M059J (cell line): ENCODE data around the gene NANOS3. TPM values are rescaled to one million over a fixed set of nuclear protein-coding genes. Genes with fewer than 3 reads are reported as not detected.
A peak's percentile ranks its signal among the peaks of the same experiment; 100 is the strongest.
"Not testable (repeated sequence)": the region's sequence is repeated elsewhere in the genome, so short reads cannot be mapped to it uniquely, and the experiment has no call there.

Experiments used
- DNase-seq: peaks from one replicate; pipeline ENCODE4 v3.0.0-alpha.2; 2012; ENCODE audit warnings: low read depth
- total RNA-seq: library from RNA; depleted of rRNA; stranded (reverse); fragments of >200 nt; shearing (Covaris generic); gene quantifications from 2 replicates; pipeline ENCODE4 v1.2.3, GENCODE V29; 2014; rRNA removed

Gene NANOS3
- total RNA-seq, 1 experiment from 2014 or later = not detected

DNA sequence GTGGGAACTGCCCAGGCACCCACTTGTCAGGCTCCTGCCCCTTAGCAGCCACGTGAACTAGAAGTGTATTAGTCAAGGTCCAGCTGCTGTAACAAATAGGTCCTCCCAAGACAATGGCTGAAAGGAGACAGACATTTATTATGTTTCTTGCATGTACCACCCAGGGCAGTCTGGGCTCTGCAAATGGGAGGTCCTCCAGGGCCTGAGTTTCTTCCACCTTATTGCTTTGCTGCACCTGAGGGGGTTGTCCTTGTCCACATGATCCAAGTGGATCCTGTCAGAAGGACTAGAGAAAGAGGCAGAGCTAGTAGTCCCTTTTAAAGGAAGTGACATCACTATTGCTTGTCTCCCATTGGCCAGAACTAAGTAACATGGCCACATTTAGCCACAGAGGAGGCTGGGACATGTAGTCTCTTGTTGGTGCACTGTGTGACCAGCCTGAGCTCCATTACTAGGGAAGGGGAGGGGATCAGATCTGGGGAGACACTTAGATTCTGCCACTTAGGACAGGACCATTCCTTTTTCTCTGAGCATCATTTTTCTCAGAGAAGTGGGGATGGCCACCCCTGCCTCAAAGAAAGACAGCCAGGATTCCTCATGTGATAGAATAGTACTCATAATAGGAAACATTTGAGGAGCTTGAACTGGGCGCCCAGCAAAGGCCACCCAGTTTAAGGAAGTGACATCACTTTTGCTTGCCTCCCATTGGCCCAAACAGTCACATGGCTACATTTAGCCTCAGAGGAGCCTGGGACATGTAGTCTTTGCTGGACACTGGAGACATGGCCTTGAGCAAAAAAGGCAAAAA lies 44.2 kb downstream of the NANOS3 start:
- peak; percentile 63 for DNase-seq

DNA sequence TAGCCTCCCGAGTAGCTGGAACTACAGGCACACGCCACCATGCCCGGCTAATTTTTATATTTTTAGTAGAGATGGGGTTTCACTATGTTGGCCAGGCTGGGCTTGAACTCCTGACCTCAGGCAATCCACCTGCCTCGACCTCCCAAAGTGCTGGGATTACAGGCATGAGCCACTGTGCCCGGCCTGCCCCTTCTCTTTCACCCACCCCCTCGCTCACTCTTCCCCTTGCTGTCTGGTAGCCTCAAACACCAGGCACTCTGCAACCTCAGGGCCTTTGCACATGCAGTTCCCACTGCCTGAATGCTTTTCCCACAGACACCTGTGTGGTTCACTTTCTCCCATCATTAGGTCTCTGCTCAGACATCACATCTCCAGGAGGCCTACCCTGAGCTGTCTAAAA lies 45.2 kb downstream of the NANOS3 start:
- DNase-seq = not testable (repeated sequence)

DNA sequence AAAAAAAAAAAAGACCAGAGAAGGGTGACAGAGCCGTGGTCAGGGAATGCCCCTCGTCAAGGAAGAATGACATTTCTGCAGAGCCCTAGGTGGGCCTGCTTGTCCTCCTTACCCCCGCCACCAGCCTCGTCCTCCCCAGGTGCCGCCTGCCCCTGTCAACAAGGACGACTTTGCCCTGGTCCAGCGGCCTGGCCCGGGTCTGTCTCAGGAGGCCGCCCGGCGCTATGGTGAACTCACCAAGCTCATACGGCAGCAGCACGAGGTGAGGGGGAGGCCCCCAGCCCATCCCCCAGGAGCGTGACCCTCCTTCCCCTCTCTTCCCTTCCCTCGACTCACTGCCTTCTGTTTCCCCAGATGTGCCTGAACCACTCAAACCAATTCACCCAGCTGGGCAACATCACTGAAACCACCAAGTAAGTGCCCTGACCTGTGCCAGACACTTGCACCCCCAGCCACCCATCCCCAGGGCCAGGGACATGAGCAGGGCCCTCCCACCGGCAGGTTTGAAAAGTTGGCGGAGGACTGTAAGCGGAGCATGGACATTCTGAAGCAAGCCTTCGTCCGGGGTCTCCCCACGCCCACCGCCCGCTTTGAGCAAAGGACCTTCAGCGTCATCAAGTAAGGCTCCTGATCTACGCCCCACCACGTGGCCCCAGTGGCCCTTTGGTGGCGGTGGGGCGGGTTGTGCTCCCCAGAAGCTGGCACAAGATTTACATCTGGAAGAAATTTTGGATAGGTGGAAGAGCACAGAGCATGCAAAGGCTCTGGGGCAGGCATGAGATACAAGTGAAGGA lies 46.5 kb downstream of the NANOS3 start:
- no peak for DNase-seq

DNA sequence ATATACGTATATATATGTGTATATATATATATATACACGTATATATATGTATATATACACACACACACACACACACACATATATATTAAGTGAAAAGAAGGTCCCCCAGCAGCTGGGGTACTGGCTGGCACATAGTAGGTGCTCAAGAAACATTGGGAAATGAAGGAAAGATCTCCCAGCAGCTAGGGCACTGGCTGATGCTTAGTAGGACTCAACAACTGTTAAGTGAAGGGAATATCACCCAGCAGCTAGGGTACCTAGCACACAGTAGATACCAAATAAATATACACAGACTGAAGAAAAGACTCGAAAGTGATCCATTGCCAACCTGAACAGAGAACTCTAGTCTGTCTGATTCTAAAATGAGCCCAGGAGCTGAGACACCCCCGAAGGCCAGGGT lies 49.1 kb downstream of the NANOS3 start:
- DNase-seq = no peak

DNA sequence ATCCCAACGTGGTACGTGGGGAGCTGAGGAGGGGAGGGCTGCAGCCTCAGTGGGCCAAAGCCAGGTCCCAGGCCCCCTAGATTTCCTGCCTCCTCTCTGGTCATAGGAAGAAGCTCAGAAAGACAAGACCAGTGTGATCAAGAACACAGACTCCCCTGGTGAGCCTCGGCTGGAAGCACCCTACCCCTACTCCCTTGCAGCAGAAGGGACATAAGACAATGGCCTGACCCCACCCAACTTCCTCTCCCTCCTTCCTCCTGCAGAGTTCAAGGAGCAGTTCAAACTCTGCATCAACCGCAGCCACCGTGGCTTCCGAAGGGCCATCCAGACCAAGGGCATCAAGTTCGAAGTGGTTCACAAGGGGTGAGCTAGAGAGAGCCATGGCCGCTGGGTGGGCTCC lies 49.8 kb downstream of the NANOS3 start:
- no peak for DNase-seq

DNA sequence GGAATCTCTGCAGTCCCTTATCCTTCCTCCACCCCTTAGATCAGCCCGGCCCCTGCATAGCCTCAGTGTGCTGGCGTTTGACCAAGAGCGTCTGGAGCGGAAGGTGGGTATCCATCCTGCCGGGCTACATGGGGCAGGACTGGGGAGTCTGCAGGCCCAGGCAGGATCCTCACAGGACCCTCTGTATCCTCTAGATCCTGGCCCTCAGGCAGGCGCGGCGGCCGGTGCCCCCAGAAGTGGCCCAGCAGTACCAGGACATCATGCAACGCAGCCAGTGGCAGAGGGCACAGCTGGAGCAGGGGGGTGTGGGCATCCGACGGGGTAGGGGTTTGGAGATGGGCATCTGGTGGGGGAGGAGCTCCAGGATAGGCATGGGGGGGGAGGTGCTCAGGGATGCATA lies 52.4 kb downstream of the NANOS3 start:
- DNase-seq = no peak

DNA sequence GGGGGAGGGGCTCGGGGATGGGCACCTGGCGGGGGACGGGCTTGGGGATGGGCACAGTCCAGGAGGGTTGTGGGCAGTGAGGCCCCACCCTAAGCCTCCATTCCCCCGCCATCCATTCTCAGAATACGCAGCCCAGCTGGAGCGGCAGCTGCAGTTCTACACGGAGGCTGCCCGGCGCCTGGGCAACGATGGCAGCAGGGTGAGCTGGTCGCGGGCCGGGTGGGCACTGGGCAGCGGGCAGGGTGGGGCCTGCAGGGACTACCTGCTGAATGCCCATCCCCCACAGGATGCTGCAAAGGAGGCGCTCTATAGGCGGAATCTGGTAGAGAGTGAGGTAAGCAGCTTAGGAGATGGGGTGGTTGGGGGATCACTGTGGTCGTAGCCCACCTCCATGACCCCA lies 53.0 kb downstream of the NANOS3 start:
- DNase-seq = no peak

Other genes starting within 250 kb of the NANOS3 start
- 51.5 and 71.3 TPM in 2 replicates for gene MRI1, start 112.6 kb upstream of the NANOS3 start, total RNA-seq
- gene C19orf53, start 102.7 kb upstream of the NANOS3 start, total RNA-seq = 213 and 349 TPM in 2 replicates
- 3.6 and 12.2 TPM in 2 replicates for gene ZSWIM4, start 81.7 kb upstream of the NANOS3 start, total RNA-seq
- 2.3 and 3.2 TPM in 2 replicates for gene BRME1, start 29.0 kb downstream of the NANOS3 start, total RNA-seq
- gene CC2D1A, start 29.1 kb downstream of the NANOS3 start, total RNA-seq = 18.2 and 25.1 TPM in 2 replicates
- gene PODNL1, start 61.3 kb downstream of the NANOS3 start, total RNA-seq = 2.8 TPM in 1 of 2 replicates, not detected in the other
- gene DCAF15, start 75.4 kb downstream of the NANOS3 start, total RNA-seq = 14.5 and 20.9 TPM in 2 replicates
- gene RFX1, start 129.2 kb downstream of the NANOS3 start, total RNA-seq = 1.5 and 3.1 TPM in 2 replicates
- gene RLN3, start 151.0 kb downstream of the NANOS3 start, total RNA-seq = not detected in 2 replicates
- 2.3 and 4.8 TPM in 2 replicates for gene IL27RA, start 154.6 kb downstream of the NANOS3 start, total RNA-seq
- gene PALM3, start 184.9 kb downstream of the NANOS3 start, total RNA-seq = 0.64 TPM in 1 of 2 replicates, not detected in the other
- 2.2 TPM in 1 of 2 replicates, not detected in the other for gene MISP3, start 195.7 kb downstream of the NANOS3 start, total RNA-seq
- gene C19orf67, start 208.6 kb downstream of the NANOS3 start, total RNA-seq = not detected in 2 replicates
- gene SAMD1, start 213.6 kb downstream of the NANOS3 start, total RNA-seq = 10.5 and 43.2 TPM in 2 replicates
- 46.3 and 93.7 TPM in 2 replicates for gene PRKACA, start 240.6 kb downstream of the NANOS3 start, total RNA-seq